Testis (tissue), 3 donors: Measurements from ENCODE around the gene POU2AF1. TPM values are rescaled to one million over a fixed set of nuclear protein-coding genes. Genes with fewer than 3 reads are reported as not detected.

Experiments
- DNase-seq: peaks from one replicate; pipeline ENCODE4 v3.0.0-alpha.2; 2019
- H3K27ac ChIP-seq, 2 donors: fragments of 200-600 bp; sonication (generic); one replicate each; pipeline ENCODE4 v1.5.1; 2019
- H3K27me3 ChIP-seq: fragments of 200-600 bp; sonication (generic); one replicate; pipeline ENCODE4 v1.5.1; 2019
- H3K36me3 ChIP-seq: fragments of 200-600 bp; sonication (generic); one replicate; pipeline ENCODE4 v1.5.1; 2017; ENCODE audit warnings: low read depth; ENCODE audit errors: missing control alignments
- H3K4me1 ChIP-seq: fragments of 200-600 bp; sonication (generic); one replicate; pipeline ENCODE4 v1.5.1; 2019
- H3K4me3 ChIP-seq, 2 donors: fragments of 200-600 bp; sonication (generic); one replicate each; pipeline ENCODE4 v1.5.1; 2017 to 2019
- H3K9me3 ChIP-seq: fragments of 200-600 bp; sonication (generic); one replicate; pipeline ENCODE4 v1.5.1; 2017
- POLR2A ChIP-seq: fragments of 450-650 bp; IDR thresholded peaks from one replicate; pipeline ENCODE4 v1.6.1; 2017; ENCODE audit warnings: antibody characterized with exemption, mild to moderate bottlenecking, moderate library complexity
- WGBS, 2 donors: methylation state at CpG; one replicate each; pipeline ENCODE4 v1.1.5; 2018; 5-methylcytosine and 5-hydroxymethylcytosine counted together
- intact Hi-C: fragments of 100-400 bp; cut with DNase I; formaldehyde crosslinking; loops from one replicate; pipeline ENCODE4 v1.15.1; 2023; ENCODE audit warnings: low total_unique reads
- polyA plus RNA-seq: library from polyadenylated mRNA; stranded (reverse); fragments of 350-450 nt; fragmentation: Illumina TruSeq; extraction: RNeasy Lipid Tissue Mini Kit (QIAGEN cat#74804); gene quantifications from one replicate; pipeline ENCODE4 v1.2.3, GENCODE V29; 2014; ENCODE audit warnings: low read depth, low replicate concordance; ENCODE audit not compliant: insufficient read depth
- total RNA-seq, 2 donors: library from RNA; depleted of rRNA; stranded (reverse); fragments of >200 nt; gene quantifications; one replicate each; pipeline ENCODE4 v1.2.3, GENCODE V29; 2016
- TF ChIP-seq, protein P1 (sequence below), 3 experiments: fragments of 450-650 bp in 2 of 3; fragments of 200-600 bp in 1 of 3; sonication (generic) in 1 of 3; IDR thresholded peaks; one replicate each; pipeline ENCODE4 v1.5.1; 2016 to 2019; ENCODE audit warnings: antibody characterized with exemption in 3 of 3, mild to moderate bottlenecking in 2 of 3, moderate library complexity in 1 of 3

Gene POU2AF1
- total and polyA plus RNA-seq, 3 donors from 2014 or later, result 2.7 to 4.6 (median 2.8) TPM

DNA sequence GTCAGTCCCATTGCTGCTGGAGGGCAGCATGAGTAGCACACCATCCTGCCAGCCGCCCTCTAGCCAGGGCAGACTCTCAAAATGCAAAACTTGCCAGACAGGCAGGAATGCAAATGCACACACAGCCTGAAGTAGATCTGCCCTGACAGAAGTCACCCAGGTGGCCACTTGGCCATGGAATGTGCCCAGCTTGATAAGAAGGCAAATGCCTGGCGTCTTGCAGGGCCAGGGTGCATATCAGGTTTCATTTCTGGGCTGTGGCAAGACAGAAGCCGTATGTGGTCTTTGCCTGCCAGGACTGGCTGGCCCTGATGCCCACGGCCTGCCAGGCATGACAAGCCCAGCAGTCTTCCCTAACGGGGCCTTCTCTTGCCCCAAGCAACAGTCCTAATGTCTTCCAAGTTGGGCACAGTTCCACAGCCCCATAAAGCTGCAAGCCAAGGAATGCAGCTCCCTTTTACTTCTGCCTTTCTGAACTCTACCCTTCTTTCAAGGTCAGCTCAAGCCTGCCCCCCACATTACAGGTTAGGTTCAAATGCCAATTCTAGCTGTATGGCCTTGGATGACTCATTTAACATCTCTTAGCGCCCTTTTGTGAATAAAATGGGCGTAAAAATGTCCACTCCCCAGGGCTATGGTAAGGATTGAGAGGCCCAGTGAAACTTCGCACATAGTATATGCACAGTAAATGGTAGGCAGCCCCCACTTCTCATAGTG, 51.0 kb downstream of the POU2AF1 start:
- H3K27me3 ChIP-seq, result no peaks in the 10 kb centered on the region
- H3K9me3 ChIP-seq, result no peaks in the 10 kb centered on the region
- no peak overlapping the region for H3K27ac ChIP-seq
- WGBS, 2 donors, result 64 to 69% methylated on average over 8 of the region's 8 CpGs
- TF ChIP-seq POLR2A, result no peak
- TF ChIP-seq, protein P1, sequence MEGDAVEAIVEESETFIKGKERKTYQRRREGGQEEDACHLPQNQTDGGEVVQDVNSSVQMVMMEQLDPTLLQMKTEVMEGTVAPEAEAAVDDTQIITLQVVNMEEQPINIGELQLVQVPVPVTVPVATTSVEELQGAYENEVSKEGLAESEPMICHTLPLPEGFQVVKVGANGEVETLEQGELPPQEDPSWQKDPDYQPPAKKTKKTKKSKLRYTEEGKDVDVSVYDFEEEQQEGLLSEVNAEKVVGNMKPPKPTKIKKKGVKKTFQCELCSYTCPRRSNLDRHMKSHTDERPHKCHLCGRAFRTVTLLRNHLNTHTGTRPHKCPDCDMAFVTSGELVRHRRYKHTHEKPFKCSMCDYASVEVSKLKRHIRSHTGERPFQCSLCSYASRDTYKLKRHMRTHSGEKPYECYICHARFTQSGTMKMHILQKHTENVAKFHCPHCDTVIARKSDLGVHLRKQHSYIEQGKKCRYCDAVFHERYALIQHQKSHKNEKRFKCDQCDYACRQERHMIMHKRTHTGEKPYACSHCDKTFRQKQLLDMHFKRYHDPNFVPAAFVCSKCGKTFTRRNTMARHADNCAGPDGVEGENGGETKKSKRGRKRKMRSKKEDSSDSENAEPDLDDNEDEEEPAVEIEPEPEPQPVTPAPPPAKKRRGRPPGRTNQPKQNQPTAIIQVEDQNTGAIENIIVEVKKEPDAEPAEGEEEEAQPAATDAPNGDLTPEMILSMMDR (IDR thresholded peaks at IDR 0.05), result no peak
- DNase-seq, result no peak
- no peaks in the 10 kb centered on the region for H3K36me3 ChIP-seq
- intact Hi-C loops, result no loop called here
- H3K4me3 ChIP-seq, result no peak overlapping the region
- H3K4me1 ChIP-seq, result peaks cover 30% of the 10 kb centered on the region

DNA sequence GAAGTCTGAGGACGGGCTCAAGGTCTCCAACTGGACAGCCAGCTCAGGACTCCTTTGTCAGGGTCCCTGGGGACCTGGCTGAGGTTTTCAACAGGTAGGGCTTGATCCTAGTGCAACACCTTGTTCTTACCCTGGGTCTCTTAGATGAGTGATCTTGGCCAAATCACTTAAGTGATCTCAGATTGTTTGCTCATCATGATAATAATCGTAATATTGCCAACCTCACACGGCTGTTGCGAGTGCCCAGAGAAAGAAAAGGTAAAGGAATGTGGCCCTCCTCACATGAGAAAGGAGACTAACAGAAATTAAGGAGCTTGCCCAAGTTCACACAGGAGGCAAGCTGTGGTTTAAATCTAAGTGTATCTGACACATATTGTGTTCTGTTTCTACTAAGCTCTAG, 52.3 kb downstream of the POU2AF1 start:
- H3K4me1 ChIP-seq, result peaks cover 23% of the 10 kb centered on the region
- H3K36me3 ChIP-seq, result no peaks in the 10 kb centered on the region
- no peaks in the 10 kb centered on the region for H3K27me3 ChIP-seq
- no peak overlapping the region for H3K27ac ChIP-seq
- H3K9me3 ChIP-seq, result no peaks in the 10 kb centered on the region
- no peak overlapping the region for H3K4me3 ChIP-seq
- TF ChIP-seq, protein P1 (IDR thresholded peaks at IDR 0.05), result no peak
- TF ChIP-seq POLR2A, result no peak
- WGBS, 2 donors, result 94 to 96% methylated on average over 4 of the region's 4 CpGs
- DNase-seq, result no peak
- intact Hi-C loops, result no loop called here

DNA sequence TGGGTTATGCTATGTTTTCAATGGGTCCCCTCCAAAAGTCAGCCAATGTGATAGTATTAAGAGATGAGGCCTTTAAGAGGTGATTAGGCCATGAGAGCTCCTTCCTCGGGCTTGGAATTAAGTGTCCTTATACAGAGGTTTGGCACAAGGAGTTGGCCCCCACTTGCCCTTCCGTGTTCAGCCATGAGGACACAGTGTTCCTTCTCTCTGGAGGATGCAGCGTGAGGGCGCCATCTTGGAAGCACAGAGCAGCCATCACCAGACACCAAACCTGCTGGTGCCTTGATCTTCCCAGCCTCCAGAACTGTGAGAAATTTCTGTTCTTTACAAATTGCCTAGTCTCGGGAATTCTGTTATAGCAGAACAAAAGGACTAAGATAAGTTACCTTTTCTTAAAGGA, 53.8 kb downstream of the POU2AF1 start:
- H3K27ac ChIP-seq, result peak overlapping the region; percentile 53 to 66
- no peaks in the 10 kb centered on the region for H3K36me3 ChIP-seq
- no peaks in the 10 kb centered on the region for H3K9me3 ChIP-seq
- intact Hi-C loops, result no loop called here
- no peak overlapping the region for H3K4me3 ChIP-seq
- peaks cover 17% of the 10 kb centered on the region for H3K4me1 ChIP-seq
- TF ChIP-seq, protein P1 (IDR thresholded peaks at IDR 0.05), result no peak
- TF ChIP-seq POLR2A, result no peak
- 51 to 56% methylated on average over 5 of the region's 5 CpGs for WGBS, 2 donors
- H3K27me3 ChIP-seq, result no peaks in the 10 kb centered on the region
- peak; percentile 44 for DNase-seq

DNA sequence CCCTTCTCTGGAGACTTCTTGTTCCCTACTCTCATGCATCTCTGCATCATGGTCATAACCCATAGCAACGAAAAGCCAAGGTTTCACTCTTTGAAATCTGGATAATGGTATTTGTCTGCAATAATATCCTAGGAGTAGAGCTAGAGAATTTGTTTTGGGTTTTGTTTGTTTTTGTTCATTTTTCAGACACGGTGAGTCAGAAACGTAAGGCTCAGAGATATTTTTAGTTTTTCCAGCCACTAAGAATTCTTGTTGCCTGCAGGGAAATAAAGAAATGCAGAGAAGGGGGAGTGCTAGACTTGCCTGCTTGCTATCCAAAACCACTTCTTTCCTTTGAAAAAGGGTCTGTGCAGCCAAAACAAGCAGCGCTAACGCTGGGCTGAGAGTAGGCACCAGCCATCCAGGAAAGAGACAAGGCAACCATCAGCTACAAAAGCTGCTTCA, 54.8 kb downstream of the POU2AF1 start:
- H3K4me3 ChIP-seq, result no peak overlapping the region
- intact Hi-C loops, result no loop called here
- DNase-seq, result no peak
- no peaks in the 10 kb centered on the region for H3K9me3 ChIP-seq
- H3K27ac ChIP-seq, result peak overlapping the region; percentile 53 to 66
- WGBS, 2 donors, result 51 to 54% methylated on average over 5 of the region's 5 CpGs
- H3K27me3 ChIP-seq, result no peaks in the 10 kb centered on the region
- TF ChIP-seq, protein P1 (IDR thresholded peaks at IDR 0.05), result no peak
- TF ChIP-seq POLR2A, result no peak
- H3K4me1 ChIP-seq, result peaks cover 12% of the 10 kb centered on the region
- no peaks in the 10 kb centered on the region for H3K36me3 ChIP-seq

DNA sequence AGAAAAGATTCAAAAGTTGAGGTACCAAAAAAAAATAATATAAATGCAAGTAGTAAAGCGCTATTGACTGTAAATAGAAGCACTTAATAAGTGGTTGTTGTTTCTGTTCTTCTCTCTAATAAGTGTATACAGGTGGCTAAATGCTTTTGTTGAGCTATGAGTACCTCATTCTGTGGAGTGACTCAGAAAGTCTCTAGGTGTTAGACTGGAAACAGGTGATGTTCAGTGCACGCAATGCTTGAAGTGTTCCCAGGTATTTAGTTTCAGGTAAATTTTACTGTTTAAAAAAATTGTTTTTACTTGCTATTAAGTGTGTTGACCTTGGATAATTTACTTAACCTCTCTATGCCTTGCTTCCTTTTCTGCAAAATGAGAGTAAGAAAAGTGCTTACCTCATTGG, 56.5 kb downstream of the POU2AF1 start:
- Histone ChIP-seq H3K9me3 (no peaks in the 10 kb centered on the region), H3K27ac (no peak overlapping the region), H3K27me3 (no peaks in the 10 kb centered on the region), H3K4me3 (no peak overlapping the region), H3K36me3 (no peaks in the 10 kb centered on the region), H3K4me1 (peaks cover 12% of the 10 kb centered on the region)
- intact Hi-C loops, result no loop called here
- WGBS, 2 donors, result 97% methylated on average over 2 of the region's 2 CpGs
- no peak for DNase-seq
- no peak for TF ChIP-seq POLR2A
- TF ChIP-seq, protein P1 (IDR thresholded peaks at IDR 0.05), result no peak
